HCT116 (cell line): ENCODE measurements around the gene ANKHD1. TPM values are rescaled to one million over a fixed set of nuclear protein-coding genes. Genes with fewer than 3 reads are reported as not detected.

Experiments
- CBX3 ChIP-seq: IDR thresholded peaks from 2 replicates; pipeline ENCODE4 v1.6.1; 2012; ENCODE audit warnings: low read depth
- ELF1 ChIP-seq: IDR thresholded peaks from 2 replicates; pipeline ENCODE4 v1.6.1; 2012; ENCODE audit warnings: low read depth, borderline replicate concordance
- EZH2phosphoT487 ChIP-seq: fragments of 200-600 bp; IDR thresholded peaks from 2 replicates; pipeline ENCODE4 v1.6.1; 2018; ENCODE audit warnings: antibody characterized with exemption, borderline replicate concordance
- POLR2A ChIP-seq: IDR thresholded peaks from 2 replicates; pipeline ENCODE4 v1.7.0; 2011; ENCODE audit warnings: borderline replicate concordance; ENCODE audit not compliant: insufficient read depth, insufficient read length; ENCODE audit errors: extremely low read depth
- RAD21 ChIP-seq: IDR thresholded peaks from 2 replicates; pipeline ENCODE4 v1.6.1; 2012; ENCODE audit warnings: low read depth, mild to moderate bottlenecking
- ZFX ChIP-seq: fragments of 450-650 bp; IDR thresholded peaks from 2 replicates; pipeline ENCODE4 v1.6.1; 2017
- ZNF274 ChIP-seq: fragments of 200-500 bp; sonication (Bioruptor generic); IDR thresholded peaks from 2 replicates; pipeline ENCODE4 v1.6.1; 2014; ENCODE audit warnings: mild to moderate bottlenecking, low read depth, low read length, inconsistent platforms
- total RNA-seq: library from RNA; stranded (reverse); gene quantifications from one replicate; pipeline ENCODE4 v1.2.1, GENCODE V29; 2021; ENCODE audit not compliant: unreplicated experiment
- TF ChIP-seq, protein P1 (sequence below): IDR thresholded peaks from 2 replicates; pipeline ENCODE4 v1.6.1; 2012; ENCODE audit warnings: low read depth
- TF ChIP-seq, protein P2 (sequence below), 3 experiments: fragments of 200-600 bp in 1 of 3; sonication (generic) in 1 of 3; IDR thresholded peaks in 2 of 3; conservative IDR thresholded peaks in 1 of 3; 2 replicates each; pipeline ENCODE4 v1.5.1; 2012 to 2017; ENCODE audit warnings: low read depth in 2 of 3, low read length in 2 of 3, antibody characterized with exemption in 1 of 3, borderline replicate concordance in 1 of 3, control low read depth in 1 of 3, mild to moderate bottlenecking in 1 of 3, mixed read lengths in 1 of 3, mixed run types in 1 of 3, moderate library complexity in 1 of 3; ENCODE audit not compliant: insufficient read depth in 1 of 3
- TF ChIP-seq, protein P3 (sequence below): IDR thresholded peaks from 2 replicates; pipeline ENCODE4 v1.6.1; 2012

ANKHD1 gene
- total RNA-seq, 1 experiment from 2014 or later = 80.8 TPM

DNA sequence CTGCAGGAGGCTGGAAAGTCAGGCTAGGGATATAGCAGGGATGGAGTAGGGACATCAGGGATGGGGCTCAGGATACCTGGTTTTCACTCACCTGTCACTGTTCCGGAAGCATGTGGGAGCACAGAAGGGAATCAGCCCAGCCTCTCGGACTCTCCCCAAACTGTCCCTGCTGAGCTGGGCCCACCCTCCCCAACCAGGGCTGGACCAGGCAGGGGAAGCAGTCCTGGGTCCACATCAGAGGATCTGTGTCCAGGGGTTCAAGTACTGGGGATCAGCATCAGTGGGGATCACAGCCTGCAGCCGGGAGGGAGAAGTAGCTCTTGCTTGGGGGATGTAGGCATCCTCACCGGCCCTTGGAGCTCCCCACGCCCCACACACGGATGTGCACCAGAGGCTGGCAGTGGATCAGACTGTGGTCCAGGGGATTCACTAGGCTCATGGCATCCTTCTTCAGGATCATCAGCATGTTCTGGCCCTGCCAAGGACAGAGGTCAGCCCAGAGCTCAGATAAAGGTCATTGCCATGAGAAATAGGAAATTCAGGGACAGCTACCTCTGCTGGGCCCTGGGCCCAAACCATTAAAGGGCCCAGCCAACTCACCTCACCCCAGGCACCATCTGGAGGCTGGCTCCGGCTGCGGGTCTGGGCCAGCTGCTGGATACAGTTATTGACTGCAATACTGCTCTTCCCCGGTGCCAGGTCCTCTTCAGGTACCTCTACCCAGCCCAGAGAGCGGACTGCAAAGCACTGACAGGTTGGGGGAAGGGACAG lies 160.3 kb downstream of the ANKHD1 start (continued):
- TF ChIP-seq, protein P1, sequence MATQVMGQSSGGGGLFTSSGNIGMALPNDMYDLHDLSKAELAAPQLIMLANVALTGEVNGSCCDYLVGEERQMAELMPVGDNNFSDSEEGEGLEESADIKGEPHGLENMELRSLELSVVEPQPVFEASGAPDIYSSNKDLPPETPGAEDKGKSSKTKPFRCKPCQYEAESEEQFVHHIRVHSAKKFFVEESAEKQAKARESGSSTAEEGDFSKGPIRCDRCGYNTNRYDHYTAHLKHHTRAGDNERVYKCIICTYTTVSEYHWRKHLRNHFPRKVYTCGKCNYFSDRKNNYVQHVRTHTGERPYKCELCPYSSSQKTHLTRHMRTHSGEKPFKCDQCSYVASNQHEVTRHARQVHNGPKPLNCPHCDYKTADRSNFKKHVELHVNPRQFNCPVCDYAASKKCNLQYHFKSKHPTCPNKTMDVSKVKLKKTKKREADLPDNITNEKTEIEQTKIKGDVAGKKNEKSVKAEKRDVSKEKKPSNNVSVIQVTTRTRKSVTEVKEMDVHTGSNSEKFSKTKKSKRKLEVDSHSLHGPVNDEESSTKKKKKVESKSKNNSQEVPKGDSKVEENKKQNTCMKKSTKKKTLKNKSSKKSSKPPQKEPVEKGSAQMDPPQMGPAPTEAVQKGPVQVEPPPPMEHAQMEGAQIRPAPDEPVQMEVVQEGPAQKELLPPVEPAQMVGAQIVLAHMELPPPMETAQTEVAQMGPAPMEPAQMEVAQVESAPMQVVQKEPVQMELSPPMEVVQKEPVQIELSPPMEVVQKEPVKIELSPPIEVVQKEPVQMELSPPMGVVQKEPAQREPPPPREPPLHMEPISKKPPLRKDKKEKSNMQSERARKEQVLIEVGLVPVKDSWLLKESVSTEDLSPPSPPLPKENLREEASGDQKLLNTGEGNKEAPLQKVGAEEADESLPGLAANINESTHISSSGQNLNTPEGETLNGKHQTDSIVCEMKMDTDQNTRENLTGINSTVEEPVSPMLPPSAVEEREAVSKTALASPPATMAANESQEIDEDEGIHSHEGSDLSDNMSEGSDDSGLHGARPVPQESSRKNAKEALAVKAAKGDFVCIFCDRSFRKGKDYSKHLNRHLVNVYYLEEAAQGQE = no peak
- no peak for TF ChIP-seq POLR2A
- no peak for TF ChIP-seq RAD21
- TF ChIP-seq, protein P2, sequence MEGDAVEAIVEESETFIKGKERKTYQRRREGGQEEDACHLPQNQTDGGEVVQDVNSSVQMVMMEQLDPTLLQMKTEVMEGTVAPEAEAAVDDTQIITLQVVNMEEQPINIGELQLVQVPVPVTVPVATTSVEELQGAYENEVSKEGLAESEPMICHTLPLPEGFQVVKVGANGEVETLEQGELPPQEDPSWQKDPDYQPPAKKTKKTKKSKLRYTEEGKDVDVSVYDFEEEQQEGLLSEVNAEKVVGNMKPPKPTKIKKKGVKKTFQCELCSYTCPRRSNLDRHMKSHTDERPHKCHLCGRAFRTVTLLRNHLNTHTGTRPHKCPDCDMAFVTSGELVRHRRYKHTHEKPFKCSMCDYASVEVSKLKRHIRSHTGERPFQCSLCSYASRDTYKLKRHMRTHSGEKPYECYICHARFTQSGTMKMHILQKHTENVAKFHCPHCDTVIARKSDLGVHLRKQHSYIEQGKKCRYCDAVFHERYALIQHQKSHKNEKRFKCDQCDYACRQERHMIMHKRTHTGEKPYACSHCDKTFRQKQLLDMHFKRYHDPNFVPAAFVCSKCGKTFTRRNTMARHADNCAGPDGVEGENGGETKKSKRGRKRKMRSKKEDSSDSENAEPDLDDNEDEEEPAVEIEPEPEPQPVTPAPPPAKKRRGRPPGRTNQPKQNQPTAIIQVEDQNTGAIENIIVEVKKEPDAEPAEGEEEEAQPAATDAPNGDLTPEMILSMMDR (IDR thresholded peaks at IDR 0.05 in 2 of 3, conservative IDR thresholded peaks at IDR 0.05 in 1 of 3; ENCODE audit: borderline replicate concordance in 1 of 3, insufficient read depth in 1 of 3, low read depth in 2 of 3, low read length in 2 of 3) = no peak
- TF ChIP-seq ELF1 = no peak
- no peak for TF ChIP-seq CBX3
- no peak for TF ChIP-seq EZH2phosphoT487
- TF ChIP-seq, protein P3, sequence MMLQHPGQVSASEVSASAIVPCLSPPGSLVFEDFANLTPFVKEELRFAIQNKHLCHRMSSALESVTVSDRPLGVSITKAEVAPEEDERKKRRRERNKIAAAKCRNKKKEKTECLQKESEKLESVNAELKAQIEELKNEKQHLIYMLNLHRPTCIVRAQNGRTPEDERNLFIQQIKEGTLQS = no peak
- no peak for TF ChIP-seq ZNF274
- no peak for TF ChIP-seq ZFX
